Measurements from ENCODE around the gene PKIG. TPM values are rescaled to one million over a fixed set of nuclear protein-coding genes. Genes with fewer than 3 reads are reported as not detected.

PKIG gene
- total and polyA plus RNA-seq, 9 of the 15 experiments (the other 6 are each of a cell fraction or from before 2014, with no cell fraction given): 0.13 to 7.0 (median 4.7) TPM

DNA sequence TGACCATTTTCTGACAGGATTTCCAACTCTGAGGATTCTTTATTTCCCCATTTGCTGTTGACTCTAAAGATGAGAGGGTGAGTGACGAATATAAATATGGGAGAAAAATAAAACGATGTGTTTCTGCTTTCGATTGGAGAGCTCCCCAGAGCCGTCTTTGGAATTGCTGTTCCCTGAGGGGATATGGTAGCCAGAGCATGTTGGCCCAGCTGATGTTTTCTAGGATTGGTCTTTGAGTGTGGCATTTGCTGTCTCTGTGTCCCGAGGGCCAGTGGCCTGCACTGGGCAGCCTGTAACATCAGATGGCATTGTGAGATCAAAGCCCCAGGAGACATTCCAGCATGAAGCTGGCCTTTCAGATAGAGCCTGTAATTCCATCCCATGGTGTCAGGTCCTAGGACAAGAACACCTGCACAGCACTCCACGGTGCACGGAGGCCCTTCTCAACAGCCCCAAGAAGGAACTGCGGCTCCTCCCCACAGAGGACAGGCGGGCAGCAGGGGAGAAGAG, 26.7 kb downstream of the PKIG start (continued):
- no peak for TF ChIP-seq ZBTB12 (CRISPR knock-in tag; IDR thresholded peaks at IDR 0.05)
- TF ChIP-seq HSF4 (CRISPR knock-in tag; IDR thresholded peaks at IDR 0.05; ENCODE audit: borderline replicate concordance): no peak
- TF ChIP-seq MNT (conservative IDR thresholded peaks at IDR 0.05): no peak
- TF ChIP-seq, protein P1, sequence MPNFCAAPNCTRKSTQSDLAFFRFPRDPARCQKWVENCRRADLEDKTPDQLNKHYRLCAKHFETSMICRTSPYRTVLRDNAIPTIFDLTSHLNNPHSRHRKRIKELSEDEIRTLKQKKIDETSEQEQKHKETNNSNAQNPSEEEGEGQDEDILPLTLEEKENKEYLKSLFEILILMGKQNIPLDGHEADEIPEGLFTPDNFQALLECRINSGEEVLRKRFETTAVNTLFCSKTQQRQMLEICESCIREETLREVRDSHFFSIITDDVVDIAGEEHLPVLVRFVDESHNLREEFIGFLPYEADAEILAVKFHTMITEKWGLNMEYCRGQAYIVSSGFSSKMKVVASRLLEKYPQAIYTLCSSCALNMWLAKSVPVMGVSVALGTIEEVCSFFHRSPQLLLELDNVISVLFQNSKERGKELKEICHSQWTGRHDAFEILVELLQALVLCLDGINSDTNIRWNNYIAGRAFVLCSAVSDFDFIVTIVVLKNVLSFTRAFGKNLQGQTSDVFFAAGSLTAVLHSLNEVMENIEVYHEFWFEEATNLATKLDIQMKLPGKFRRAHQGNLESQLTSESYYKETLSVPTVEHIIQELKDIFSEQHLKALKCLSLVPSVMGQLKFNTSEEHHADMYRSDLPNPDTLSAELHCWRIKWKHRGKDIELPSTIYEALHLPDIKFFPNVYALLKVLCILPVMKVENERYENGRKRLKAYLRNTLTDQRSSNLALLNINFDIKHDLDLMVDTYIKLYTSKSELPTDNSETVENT (CRISPR knock-in tag; IDR thresholded peaks at IDR 0.05): no peak
- no peak for TF ChIP-seq NR3C1 (CRISPR knock-in tag; IDR thresholded peaks at IDR 0.05)
- TF ChIP-seq JUN (IDR thresholded peaks at IDR 0.05; ENCODE audit: borderline replicate concordance, low read depth, low read length): no peak
- TF ChIP-seq JUN (CRISPR knock-in tag; IDR thresholded peaks at IDR 0.05; ENCODE audit: borderline replicate concordance): no peak
- TF ChIP-seq, protein P2, sequence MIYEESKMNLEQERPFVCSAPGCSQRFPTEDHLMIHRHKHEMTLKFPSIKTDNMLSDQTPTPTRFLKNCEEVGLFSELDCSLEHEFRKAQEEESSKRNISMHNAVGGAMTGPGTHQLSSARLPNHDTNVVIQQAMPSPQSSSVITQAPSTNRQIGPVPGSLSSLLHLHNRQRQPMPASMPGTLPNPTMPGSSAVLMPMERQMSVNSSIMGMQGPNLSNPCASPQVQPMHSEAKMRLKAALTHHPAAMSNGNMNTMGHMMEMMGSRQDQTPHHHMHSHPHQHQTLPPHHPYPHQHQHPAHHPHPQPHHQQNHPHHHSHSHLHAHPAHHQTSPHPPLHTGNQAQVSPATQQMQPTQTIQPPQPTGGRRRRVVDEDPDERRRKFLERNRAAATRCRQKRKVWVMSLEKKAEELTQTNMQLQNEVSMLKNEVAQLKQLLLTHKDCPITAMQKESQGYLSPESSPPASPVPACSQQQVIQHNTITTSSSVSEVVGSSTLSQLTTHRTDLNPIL (CRISPR knock-in tag; IDR thresholded peaks at IDR 0.05): no peak
- TF ChIP-seq, protein P3, sequence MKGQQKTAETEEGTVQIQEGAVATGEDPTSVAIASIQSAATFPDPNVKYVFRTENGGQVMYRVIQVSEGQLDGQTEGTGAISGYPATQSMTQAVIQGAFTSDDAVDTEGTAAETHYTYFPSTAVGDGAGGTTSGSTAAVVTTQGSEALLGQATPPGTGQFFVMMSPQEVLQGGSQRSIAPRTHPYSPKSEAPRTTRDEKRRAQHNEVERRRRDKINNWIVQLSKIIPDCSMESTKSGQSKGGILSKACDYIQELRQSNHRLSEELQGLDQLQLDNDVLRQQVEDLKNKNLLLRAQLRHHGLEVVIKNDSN (CRISPR knock-in tag; IDR thresholded peaks at IDR 0.05): no peak
- TF ChIP-seq HNRNPL (IDR thresholded peaks at IDR 0.05; ENCODE audit: low read depth, low read length): no peak

Data from K562 (cell line).